Measurements from ENCODE around the gene PHLDB1. TPM values are rescaled to one million over a fixed set of nuclear protein-coding genes. Genes with fewer than 3 reads are reported as not detected.

The PHLDB1 gene
- total and polyA plus RNA-seq, 4 donors = 4.8 to 15.4 (median 6.0) TPM

GRCh38 chr11:118703563-118704106, 96.2 kb downstream of the PHLDB1 start:
- Histone ChIP-seq H3K9ac (ENCODE audit: low read depth in 1 of 2, low read length in 2 of 2) (no peak overlapping the region), H3K36me3 (ENCODE audit: control insufficient read depth in 4 of 4, insufficient read depth in 3 of 4, low read depth in 1 of 4, low read length in 3 of 4) (no peaks in the 10 kb centered on the region), H3K4me1 (ENCODE audit: control insufficient read depth in 4 of 4, insufficient read depth in 4 of 4, low read length in 3 of 4) (no peaks in the 10 kb centered on the region), H3K27ac (ENCODE audit: low read depth in 1 of 2, low read length in 2 of 2) (no peak overlapping the region), H3K9me3 (ENCODE audit: control insufficient read depth in 4 of 4, low read length in 3 of 4) (no peaks in the 10 kb centered on the region), H3K4me3 (ENCODE audit: low read depth in 1 of 3, low read length in 3 of 3) (no peak overlapping the region), H3K27me3 (ENCODE audit: control insufficient read depth in 4 of 4, insufficient read depth in 4 of 4, low read length in 3 of 4) (no peaks in the 10 kb centered on the region)
- WGBS = 93% methylated on average over 5 of the region's 5 CpGs
- no peak for DNase-seq (ENCODE audit: low spot score)
- TF ChIP-seq SP1 (IDR thresholded peaks at IDR 0.05) (no peak), TAF1 (conservative IDR thresholded peaks at IDR 0.05) (no peak), NR2F2 (IDR thresholded peaks at IDR 0.05) (no peak), FOXA1 (IDR thresholded peaks at IDR 0.05) (no peak), FOXA2 (IDR thresholded peaks at IDR 0.05) (no peak), YY1 (IDR thresholded peaks at IDR 0.05) (no peak), CTCF (IDR thresholded peaks at IDR 0.05; ENCODE audit: low read depth, low read length, missing input control) (no peak), RAD21 (IDR thresholded peaks at IDR 0.05) (no peak), GABPA (IDR thresholded peaks at IDR 0.05 in 1 of 2, conservative IDR thresholded peaks at IDR 0.05 in 1 of 2) (no peak), MAX (IDR thresholded peaks at IDR 0.05) (no peak), HNF4G (IDR thresholded peaks at IDR 0.05) (no peak), JUND (IDR thresholded peaks at IDR 0.05) (no peak), EGR1 (IDR thresholded peaks at IDR 0.05; ENCODE audit: low read depth in 2 of 2) (no peak)
- TF ChIP-seq, protein P1, sequence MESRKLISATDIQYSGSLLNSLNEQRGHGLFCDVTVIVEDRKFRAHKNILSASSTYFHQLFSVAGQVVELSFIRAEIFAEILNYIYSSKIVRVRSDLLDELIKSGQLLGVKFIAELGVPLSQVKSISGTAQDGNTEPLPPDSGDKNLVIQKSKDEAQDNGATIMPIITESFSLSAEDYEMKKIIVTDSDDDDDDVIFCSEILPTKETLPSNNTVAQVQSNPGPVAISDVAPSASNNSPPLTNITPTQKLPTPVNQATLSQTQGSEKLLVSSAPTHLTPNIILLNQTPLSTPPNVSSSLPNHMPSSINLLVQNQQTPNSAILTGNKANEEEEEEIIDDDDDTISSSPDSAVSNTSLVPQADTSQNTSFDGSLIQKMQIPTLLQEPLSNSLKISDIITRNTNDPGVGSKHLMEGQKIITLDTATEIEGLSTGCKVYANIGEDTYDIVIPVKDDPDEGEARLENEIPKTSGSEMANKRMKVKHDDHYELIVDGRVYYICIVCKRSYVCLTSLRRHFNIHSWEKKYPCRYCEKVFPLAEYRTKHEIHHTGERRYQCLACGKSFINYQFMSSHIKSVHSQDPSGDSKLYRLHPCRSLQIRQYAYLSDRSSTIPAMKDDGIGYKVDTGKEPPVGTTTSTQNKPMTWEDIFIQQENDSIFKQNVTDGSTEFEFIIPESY (IDR thresholded peaks at IDR 0.05) = no peak

DNA sequence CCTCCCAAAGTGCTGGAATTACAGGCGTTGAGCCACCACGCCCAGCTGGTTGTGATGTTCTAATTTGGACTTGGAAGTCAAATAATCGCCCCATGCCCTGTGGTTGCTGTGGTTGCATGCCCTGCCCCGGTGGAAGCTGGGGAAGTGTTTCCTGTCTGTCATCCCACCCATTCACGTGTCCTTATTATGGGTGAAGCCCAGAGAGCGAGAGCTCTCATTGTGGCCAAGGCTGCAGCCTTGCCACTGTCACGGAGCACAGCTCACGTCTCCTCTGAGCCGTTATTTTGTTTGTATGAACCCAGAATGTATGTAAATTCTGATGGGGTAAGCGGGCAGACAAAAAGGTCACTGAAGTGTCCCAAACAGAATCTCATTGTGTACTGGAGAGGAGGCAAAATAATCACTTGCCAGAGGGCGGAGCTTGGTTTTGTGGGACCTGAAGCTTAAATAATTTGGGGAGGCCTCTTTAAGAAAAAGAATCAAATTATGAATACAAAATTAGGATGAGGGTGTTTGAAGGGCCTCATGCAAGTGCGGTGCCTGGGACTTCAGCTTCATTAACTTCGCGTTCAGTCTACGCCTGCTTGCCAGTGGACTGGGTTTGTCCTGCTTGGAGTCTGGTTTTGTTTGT, 97.8 kb downstream of the PHLDB1 start:
- WGBS = 74% methylated on average over 15 of the region's 15 CpGs
- Histone ChIP-seq H3K9ac (ENCODE audit: low read depth in 1 of 2, low read length in 2 of 2) (no peak overlapping the region), H3K4me3 (ENCODE audit: low read depth in 1 of 3, low read length in 3 of 3) (no peak overlapping the region), H3K4me1 (ENCODE audit: control insufficient read depth in 4 of 4, insufficient read depth in 4 of 4, low read length in 3 of 4) (no peaks in the 10 kb centered on the region), H3K27ac (ENCODE audit: low read depth in 1 of 2, low read length in 2 of 2) (no peak overlapping the region), H3K9me3 (ENCODE audit: control insufficient read depth in 4 of 4, low read length in 3 of 4) (no peaks in the 10 kb centered on the region), H3K27me3 (ENCODE audit: control insufficient read depth in 4 of 4, insufficient read depth in 4 of 4, low read length in 3 of 4) (no peaks in the 10 kb centered on the region), H3K36me3 (ENCODE audit: control insufficient read depth in 4 of 4, insufficient read depth in 3 of 4, low read depth in 1 of 4, low read length in 3 of 4) (no peaks in the 10 kb centered on the region)
- no peak for DNase-seq (ENCODE audit: low spot score)
- no peak for TF ChIP-seq HNF4A (conservative IDR thresholded peaks at IDR 0.05)
- TF ChIP-seq HNF4G (IDR thresholded peaks at IDR 0.05) = no peak
- TF ChIP-seq NR2F2 (IDR thresholded peaks at IDR 0.05) = no peak
- TF ChIP-seq TAF1 (conservative IDR thresholded peaks at IDR 0.05) = no peak
- TF ChIP-seq, protein P2, sequence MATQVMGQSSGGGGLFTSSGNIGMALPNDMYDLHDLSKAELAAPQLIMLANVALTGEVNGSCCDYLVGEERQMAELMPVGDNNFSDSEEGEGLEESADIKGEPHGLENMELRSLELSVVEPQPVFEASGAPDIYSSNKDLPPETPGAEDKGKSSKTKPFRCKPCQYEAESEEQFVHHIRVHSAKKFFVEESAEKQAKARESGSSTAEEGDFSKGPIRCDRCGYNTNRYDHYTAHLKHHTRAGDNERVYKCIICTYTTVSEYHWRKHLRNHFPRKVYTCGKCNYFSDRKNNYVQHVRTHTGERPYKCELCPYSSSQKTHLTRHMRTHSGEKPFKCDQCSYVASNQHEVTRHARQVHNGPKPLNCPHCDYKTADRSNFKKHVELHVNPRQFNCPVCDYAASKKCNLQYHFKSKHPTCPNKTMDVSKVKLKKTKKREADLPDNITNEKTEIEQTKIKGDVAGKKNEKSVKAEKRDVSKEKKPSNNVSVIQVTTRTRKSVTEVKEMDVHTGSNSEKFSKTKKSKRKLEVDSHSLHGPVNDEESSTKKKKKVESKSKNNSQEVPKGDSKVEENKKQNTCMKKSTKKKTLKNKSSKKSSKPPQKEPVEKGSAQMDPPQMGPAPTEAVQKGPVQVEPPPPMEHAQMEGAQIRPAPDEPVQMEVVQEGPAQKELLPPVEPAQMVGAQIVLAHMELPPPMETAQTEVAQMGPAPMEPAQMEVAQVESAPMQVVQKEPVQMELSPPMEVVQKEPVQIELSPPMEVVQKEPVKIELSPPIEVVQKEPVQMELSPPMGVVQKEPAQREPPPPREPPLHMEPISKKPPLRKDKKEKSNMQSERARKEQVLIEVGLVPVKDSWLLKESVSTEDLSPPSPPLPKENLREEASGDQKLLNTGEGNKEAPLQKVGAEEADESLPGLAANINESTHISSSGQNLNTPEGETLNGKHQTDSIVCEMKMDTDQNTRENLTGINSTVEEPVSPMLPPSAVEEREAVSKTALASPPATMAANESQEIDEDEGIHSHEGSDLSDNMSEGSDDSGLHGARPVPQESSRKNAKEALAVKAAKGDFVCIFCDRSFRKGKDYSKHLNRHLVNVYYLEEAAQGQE (IDR thresholded peaks at IDR 0.05) = no peak
- TF ChIP-seq, protein P1 (IDR thresholded peaks at IDR 0.05) = no peak
- TF ChIP-seq CTCF (IDR thresholded peaks at IDR 0.05; ENCODE audit: low read depth, low read length, missing input control) = no peak
- no peak for TF ChIP-seq SP1 (IDR thresholded peaks at IDR 0.05)
- TF ChIP-seq RAD21 (IDR thresholded peaks at IDR 0.05) = no peak
- TF ChIP-seq MAX (IDR thresholded peaks at IDR 0.05) = no peak
- no peak for TF ChIP-seq YY1 (IDR thresholded peaks at IDR 0.05)
- TF ChIP-seq GABPA (IDR thresholded peaks at IDR 0.05 in 1 of 2, conservative IDR thresholded peaks at IDR 0.05 in 1 of 2) = no peak
- no peak for TF ChIP-seq JUND (IDR thresholded peaks at IDR 0.05)
- TF ChIP-seq FOXA1 (IDR thresholded peaks at IDR 0.05) = no peak
